Peyer's patch (tissue), 4 donors: Measurements from ENCODE around the gene RANBP10.

Experiments
- CTCF ChIP-seq, 6 experiments: fragments of 450-650 bp in 4 of 6; fragments of 200-600 bp in 2 of 6; sonication (generic) in 1 of 6; IDR thresholded peaks; one replicate each; pipeline ENCODE4 v1.5.1; 2017 to 2019; ENCODE audit warnings: antibody characterized with exemption in 6 of 6, mild to moderate bottlenecking in 3 of 6, moderate library complexity in 1 of 6
- POLR2A ChIP-seq, 2 donors: fragments of 450-650 bp; IDR thresholded peaks; one replicate each; pipeline ENCODE4 v1.5.1; 2017; ENCODE audit warnings: antibody characterized with exemption in 2 of 2, mild to moderate bottlenecking in 2 of 2, moderate library complexity in 2 of 2

- TF ChIP-seq CTCF (IDR thresholded peaks at IDR 0.05) (no peak), POLR2A (IDR thresholded peaks at IDR 0.05) (no peak)
Measured at GRCh38 chr16:67760206-67760955, 46.0 kb downstream of the RANBP10 start.
